Mesothelial cell of epicardium (in vitro differentiated cells): ENCODE data around the gene ATP6V1G2. TPM values are rescaled to one million over a fixed set of nuclear protein-coding genes. Genes with fewer than 3 reads are reported as not detected.

ENCODE experiments used
- DNase-seq, 2 experiments: peaks; one replicate each; pipeline ENCODE4 v3.0.0; 2021; ENCODE audit warnings: low spot score in 2 of 2; ENCODE audit not compliant: unreplicated experiment in 2 of 2
- H3K27ac Mint-ChIP-seq: 2 replicates; pipeline ENCODE4 v1.8.0; 2021; ENCODE audit warnings: mixed read lengths
- H3K27me3 Mint-ChIP-seq: 2 replicates; pipeline ENCODE4 v1.8.0; 2021; ENCODE audit warnings: low read depth, mixed read lengths
- H3K36me3 Mint-ChIP-seq: 2 replicates; pipeline ENCODE4 v1.8.0; 2021; ENCODE audit warnings: mixed read lengths
- H3K4me1 Mint-ChIP-seq: 2 replicates; pipeline ENCODE4 v1.8.0; 2021; ENCODE audit warnings: mixed read lengths
- H3K4me3 Mint-ChIP-seq: 2 replicates; pipeline ENCODE4 v1.8.0; 2021; ENCODE audit warnings: mild to moderate bottlenecking, moderate library complexity, mixed read lengths
- H3K9me3 Mint-ChIP-seq: 2 replicates; pipeline ENCODE4 v1.8.0; 2021; ENCODE audit warnings: mixed read lengths
- CTCF ChIP-seq: fragments of 200-600 bp; sonication (generic); IDR thresholded peaks from one replicate; pipeline ENCODE4 v1.5.0; 2021; ENCODE audit warnings: antibody characterized with exemption; ENCODE audit not compliant: unreplicated experiment
- total RNA-seq: library from RNA; stranded (reverse); gene quantifications from 3 replicates; pipeline ENCODE4 v1.2.1, GENCODE V29; 2021

ATP6V1G2 gene
- total RNA-seq, 1 donor from 2014 or later, result 2.5 TPM

- no peaks in the 10 kb centered on the region for H3K4me1 Mint-ChIP-seq
- peaks cover 37% of the 10 kb centered on the region for H3K36me3 Mint-ChIP-seq
- TF ChIP-seq CTCF, result no peak
- DNase-seq, result no peak
- H3K4me3 Mint-ChIP-seq, result no peak overlapping the region
- no peaks in the 10 kb centered on the region for H3K27me3 Mint-ChIP-seq
- H3K9me3 Mint-ChIP-seq, result no peaks in the 10 kb centered on the region
- no peak overlapping the region for H3K27ac Mint-ChIP-seq
These were observed 15.7 kb downstream of the ATP6V1G2 start for GRCh38 chr6:31530659-31531058.

- no peaks in the 10 kb centered on the region for H3K9me3 Mint-ChIP-seq
- H3K4me3 Mint-ChIP-seq, result no peak overlapping the region
- H3K4me1 Mint-ChIP-seq, result no peaks in the 10 kb centered on the region
- peaks cover 29% of the 10 kb centered on the region for H3K36me3 Mint-ChIP-seq
- no peaks in the 10 kb centered on the region for H3K27me3 Mint-ChIP-seq
- DNase-seq, result no peak
- H3K27ac Mint-ChIP-seq, result no peak overlapping the region
- TF ChIP-seq CTCF, result no peak
These were observed 16.9 kb downstream of the ATP6V1G2 start for GRCh38 chr6:31529329-31530150.

GRCh38 chr6:31528821-31529328 is 17.5 kb downstream of the ATP6V1G2 start, which contains the start of gene MCCD1:
TSS of gene MCCD1 (plus strand) at chr6:31528962. CDS start at chr6:31529015, 53 bp downstream.
- DNase-seq, result no peak
- H3K27ac Mint-ChIP-seq, result peak within 1 kb of the TSS; percentile 61
- H3K9me3 Mint-ChIP-seq, result no peaks in the 10 kb centered on the region
- H3K4me1 Mint-ChIP-seq, result no peaks in the 10 kb centered on the region
- no peak for TF ChIP-seq CTCF
- peaks cover 27% of the 10 kb centered on the region for H3K36me3 Mint-ChIP-seq
- no peak within 1 kb of the TSS for H3K4me3 Mint-ChIP-seq
- no peaks in the 10 kb centered on the region for H3K27me3 Mint-ChIP-seq

GRCh38 chr6:31528307-31528777 is 18.1 kb downstream of the ATP6V1G2 start:
- TF ChIP-seq CTCF, result no peak
- H3K9me3 Mint-ChIP-seq, result no peaks in the 10 kb centered on the region
- no peak overlapping the region for H3K4me3 Mint-ChIP-seq
- peak overlapping the region; percentile 61 for H3K27ac Mint-ChIP-seq
- DNase-seq, result no peak
- H3K4me1 Mint-ChIP-seq, result no peaks in the 10 kb centered on the region
- no peaks in the 10 kb centered on the region for H3K27me3 Mint-ChIP-seq
- peaks cover 23% of the 10 kb centered on the region for H3K36me3 Mint-ChIP-seq

- Mint-ChIP-seq H3K4me1 (no peaks in the 10 kb centered on the region), H3K36me3 (peaks cover 11% of the 10 kb centered on the region), H3K27me3 (peaks cover 6% of the 10 kb centered on the region), H3K4me3 (no peak overlapping the region), H3K27ac (no peak overlapping the region), H3K9me3 (no peaks in the 10 kb centered on the region)
- TF ChIP-seq CTCF, result no peak
- no peak for DNase-seq
These were observed 20.3 kb downstream of the ATP6V1G2 start for GRCh38 chr6:31525932-31526591.
